ENCODE results near the gene EMCN. TPM values are rescaled to one million over a fixed set of nuclear protein-coding genes. Genes with fewer than 3 reads are reported as not detected.

The EMCN gene
- total and polyA plus RNA-seq, 10 donors: 0.50 to 4.4 (median 3.0) TPM

GRCh38 chr4:100367451-100367850 lies 150.4 kb downstream of the EMCN start:
- Histone ChIP-seq H3K27ac (no peak overlapping the region), H3K4me1 (no peaks in the 10 kb centered on the region), H3K36me3 (no peaks in the 10 kb centered on the region), H3K9me3 (no peaks in the 10 kb centered on the region), H3K27me3 (replicated peaks in 1 of 7) (no peaks in the 10 kb centered on the region), H3K4me3 (no peak overlapping the region)
- no peak for DNase-seq
- TF ChIP-seq POLR2AphosphoS5 (IDR thresholded peaks at IDR 0.05) (no peak), POLR2A (IDR thresholded peaks at IDR 0.05) (no peak), CTCF (IDR thresholded peaks at IDR 0.05 in 8 of 11, conservative IDR thresholded peaks at IDR 0.05 in 3 of 11) (no peak)
- intact Hi-C loops (cut with DNase I; ENCODE audit: low total_unique reads): no loop called here
- 45 to 71% (median 57%) methylated on average over 1 of the region's 1 CpG for WGBS, 5 donors

- no peaks in the 10 kb centered on the region for H3K27me3 ChIP-seq (replicated peaks in 1 of 7)
- H3K36me3 ChIP-seq: no peaks in the 10 kb centered on the region
- no peak for DNase-seq
- no peak overlapping the region for H3K4me3 ChIP-seq
- 49 to 73% (median 57%) methylated on average over 2 of the region's 2 CpGs for WGBS, 5 donors
- H3K9me3 ChIP-seq: no peaks in the 10 kb centered on the region
- TF ChIP-seq CTCF (IDR thresholded peaks at IDR 0.05 in 8 of 11, conservative IDR thresholded peaks at IDR 0.05 in 3 of 11) (no peak), POLR2A (IDR thresholded peaks at IDR 0.05) (no peak), POLR2AphosphoS5 (IDR thresholded peaks at IDR 0.05) (no peak)
- no peaks in the 10 kb centered on the region for H3K4me1 ChIP-seq
- no peak overlapping the region for H3K27ac ChIP-seq
- intact Hi-C loops (cut with DNase I; ENCODE audit: low total_unique reads): no loop called here
These were observed 151.6 kb downstream of the EMCN start for GRCh38 chr4:100366213-100366612.

GRCh38 chr4:100362366-100362765 lies 155.5 kb downstream of the EMCN start:
- 32 to 52% (median 42%) methylated on average over 1 of the region's 1 CpG for WGBS, 5 donors
- Histone ChIP-seq H3K36me3 (no peaks in the 10 kb centered on the region), H3K4me3 (no peak overlapping the region), H3K27ac (no peak overlapping the region), H3K27me3 (replicated peaks in 1 of 7) (no peaks in the 10 kb centered on the region), H3K4me1 (no peaks in the 10 kb centered on the region), H3K9me3 (peaks cover 0 to 16% (median 5%) of the 10 kb centered on the region in 8 donors)
- intact Hi-C loops (cut with DNase I; ENCODE audit: low total_unique reads): no loop called here
- no peak for TF ChIP-seq POLR2AphosphoS5 (IDR thresholded peaks at IDR 0.05)
- no peak for TF ChIP-seq CTCF (IDR thresholded peaks at IDR 0.05 in 8 of 11, conservative IDR thresholded peaks at IDR 0.05 in 3 of 11)
- TF ChIP-seq POLR2A (IDR thresholded peaks at IDR 0.05): no peak
- DNase-seq: no peak

GRCh38 chr4:100361336-100361735 lies 156.5 kb downstream of the EMCN start:
- Histone ChIP-seq H3K4me1 (no peaks in the 10 kb centered on the region), H3K27me3 (replicated peaks in 1 of 7) (no peaks in the 10 kb centered on the region), H3K36me3 (no peaks in the 10 kb centered on the region), H3K4me3 (no peak overlapping the region), H3K9me3 (peaks cover 0 to 26% (median 5%) of the 10 kb centered on the region in 8 donors), H3K27ac (no peak overlapping the region)
- intact Hi-C loops (cut with DNase I; ENCODE audit: low total_unique reads): no loop called here
- 77 to 86% (median 82%) methylated on average over 1 of the region's 1 CpG for WGBS, 5 donors
- no peak for TF ChIP-seq POLR2AphosphoS5 (IDR thresholded peaks at IDR 0.05)
- no peak for TF ChIP-seq CTCF (IDR thresholded peaks at IDR 0.05 in 8 of 11, conservative IDR thresholded peaks at IDR 0.05 in 3 of 11)
- no peak for TF ChIP-seq POLR2A (IDR thresholded peaks at IDR 0.05)
- no peak for DNase-seq

Data from spleen (tissue), 11 donors.